8988T (cell line): Measurements from ENCODE around the gene LHFPL2.

Experiments used
- DNase-seq: peaks from one replicate; pipeline ENCODE4 v3.0.0; 2011

Gene LHFPL2

DNA sequence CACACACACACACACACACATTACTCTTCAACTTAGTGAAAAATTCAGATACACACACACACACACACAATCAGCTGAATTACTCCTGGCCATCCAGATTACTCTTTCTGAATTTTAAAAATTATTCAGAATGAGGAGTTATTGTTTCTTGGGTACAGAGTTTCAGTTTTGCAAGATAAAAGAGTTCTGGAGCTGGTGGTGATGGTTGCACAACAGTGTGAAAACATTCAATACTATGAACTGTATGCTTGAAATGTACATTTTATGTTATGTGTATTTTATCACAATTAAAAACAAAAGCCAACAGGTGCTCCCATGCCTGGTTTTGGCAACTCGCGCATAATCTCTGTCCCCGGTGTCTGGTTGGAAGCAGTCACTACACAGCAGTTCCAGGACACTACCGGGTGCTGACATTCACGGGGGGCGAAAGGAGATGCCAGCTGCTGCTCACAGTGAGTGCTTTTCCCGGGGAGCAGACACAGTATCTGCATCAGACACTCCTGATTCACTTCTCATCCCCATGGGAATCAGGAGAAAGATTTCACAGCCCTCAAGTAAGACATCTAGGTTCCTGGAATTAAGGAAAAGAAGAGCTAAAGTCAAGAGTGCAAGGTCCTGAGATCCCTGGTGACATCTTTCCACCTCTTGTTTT, 55.7 kb downstream of the LHFPL2 start:
- no peak for DNase-seq

DNA sequence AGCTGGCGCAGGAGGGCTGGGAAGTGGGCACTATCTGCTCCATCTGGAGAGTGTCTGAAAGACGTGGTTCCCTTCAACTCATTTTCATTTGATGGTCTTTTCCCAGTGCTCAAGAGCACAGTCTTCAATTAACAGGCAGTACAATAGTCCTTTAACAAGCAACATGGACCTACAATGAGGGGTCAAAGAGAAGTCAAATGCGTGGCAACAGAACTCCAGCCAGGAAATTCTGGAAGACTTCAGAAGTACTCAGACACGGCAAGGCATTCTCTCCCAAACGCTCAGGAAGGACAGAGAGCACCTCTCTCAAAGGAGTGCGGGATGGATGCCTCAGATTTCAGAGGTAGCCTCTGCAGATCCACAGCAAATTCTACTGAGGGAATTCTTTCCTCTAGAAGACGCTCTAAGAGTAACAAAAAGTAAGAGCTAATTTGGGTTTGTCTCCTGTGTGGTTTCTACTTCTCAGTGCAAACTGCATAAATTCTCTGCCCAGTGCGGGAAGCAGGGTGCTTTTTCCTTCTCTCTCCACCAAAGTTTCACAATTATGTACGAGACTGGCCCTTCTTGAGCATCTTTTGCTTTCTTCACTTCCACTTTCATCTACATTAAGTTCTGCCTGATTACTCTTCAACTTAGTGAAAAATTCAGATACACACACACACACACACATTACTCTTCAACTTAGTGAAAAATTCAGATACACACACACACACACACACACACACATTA, 56.4 kb downstream of the LHFPL2 start:
- DNase-seq, result no peak

GRCh38 chr5:78591138-78591612, 57.4 kb downstream of the LHFPL2 start:
- DNase-seq, result no peak

DNA sequence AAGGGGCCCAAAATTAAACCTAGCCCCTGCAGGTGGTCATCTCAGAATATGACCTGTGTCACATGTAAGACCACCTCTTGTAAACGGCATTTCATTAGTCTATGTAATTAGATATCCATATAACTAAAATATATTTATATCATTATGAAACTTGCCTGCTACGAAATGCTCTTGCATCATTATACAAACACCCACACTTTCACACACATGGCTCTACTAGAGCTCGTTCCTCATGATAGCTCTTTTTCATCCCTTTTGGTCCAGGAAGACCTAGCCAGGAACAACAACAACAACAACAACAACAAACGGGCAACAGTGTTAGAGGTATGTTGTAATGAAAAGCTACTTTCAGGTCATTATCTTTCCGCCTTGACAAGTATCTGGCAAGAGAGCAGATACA, 58.6 kb downstream of the LHFPL2 start:
- DNase-seq, result no peak

- DNase-seq, result no peak
Observed at GRCh38 chr5:78588507-78588906, 60.1 kb downstream of the LHFPL2 start.

- no peak for DNase-seq
Observed at GRCh38 chr5:78587775-78588291, 60.7 kb downstream of the LHFPL2 start.

GRCh38 chr5:78587081-78587774, 61.3 kb downstream of the LHFPL2 start:
- DNase-seq, result no peak

DNA sequence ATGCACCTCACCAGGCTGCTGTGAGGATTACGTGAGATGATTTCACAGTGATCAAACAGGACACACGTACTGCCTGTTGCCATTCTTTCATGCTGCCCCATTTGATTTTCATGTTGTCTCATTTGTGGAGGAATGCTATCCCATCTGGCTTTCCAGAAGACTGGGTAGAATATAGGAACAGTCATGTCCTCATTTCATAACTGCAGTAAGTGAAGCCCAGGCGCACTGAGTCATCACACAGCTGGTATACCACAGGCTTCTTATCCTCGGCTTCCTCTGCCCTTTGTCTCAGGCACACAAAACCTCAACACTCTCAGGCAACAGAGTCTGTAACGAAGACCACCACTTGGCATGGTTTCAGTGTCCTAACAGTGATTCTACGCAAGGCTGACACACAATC, 62.3 kb downstream of the LHFPL2 start:
- DNase-seq, result peak; percentile 31

GRCh38 chr5:78578015-78578414, 70.6 kb downstream of the LHFPL2 start:
- no peak for DNase-seq

- DNase-seq, result no peak
Observed at GRCh38 chr5:78577071-78577807, 71.3 kb downstream of the LHFPL2 start.

GRCh38 chr5:78576376-78576775, 72.2 kb downstream of the LHFPL2 start:
- no peak for DNase-seq

DNA sequence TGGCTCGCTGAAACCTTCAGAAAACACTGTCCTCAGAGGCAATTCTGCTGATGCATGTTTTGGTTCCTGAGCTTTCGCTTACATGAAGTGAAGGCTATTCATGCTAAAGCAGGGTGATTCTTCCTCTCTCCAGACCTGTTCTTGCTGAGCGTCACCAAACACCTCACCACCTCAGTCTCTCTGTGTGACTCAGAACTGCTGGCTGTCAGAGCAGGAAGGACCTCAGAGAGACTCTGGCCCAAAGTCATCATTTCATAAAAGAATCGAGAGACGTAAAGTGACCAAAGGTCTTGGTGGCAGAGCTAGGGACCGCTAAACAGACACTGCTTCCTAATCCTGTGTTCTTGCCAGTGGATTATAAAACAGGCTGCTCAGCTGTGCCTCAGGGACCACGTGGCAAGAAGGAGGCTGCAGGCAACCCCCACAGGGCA, 73.8 kb downstream of the LHFPL2 start:
- no peak for DNase-seq

GRCh38 chr5:78574131-78574673, 74.4 kb downstream of the LHFPL2 start:
- no peak for DNase-seq

- no peak for DNase-seq
Observed at GRCh38 chr5:78573318-78573717, 75.3 kb downstream of the LHFPL2 start.

DNA sequence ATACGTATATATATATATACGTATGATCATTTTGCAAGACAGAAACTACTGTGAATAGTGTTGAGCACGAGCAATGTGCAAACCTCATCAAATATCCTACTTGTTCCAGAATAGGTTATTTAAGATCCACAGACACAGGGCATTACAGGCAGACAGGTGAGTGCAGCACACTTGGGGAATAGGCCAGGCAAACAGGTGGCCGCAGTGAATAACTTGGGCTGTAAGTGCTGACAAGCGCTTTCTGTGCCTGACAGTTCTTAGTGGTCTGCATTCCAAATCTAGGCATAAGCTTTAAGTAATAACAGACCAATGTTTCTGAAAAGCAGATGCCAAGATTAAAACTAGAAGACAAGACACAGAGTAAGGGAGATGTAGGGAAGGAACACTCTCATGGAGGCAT, 77.9 kb downstream of the LHFPL2 start:
- no peak for DNase-seq

GRCh38 chr5:78569441-78569840, 79.1 kb downstream of the LHFPL2 start:
- no peak for DNase-seq

GRCh38 chr5:78568676-78569075, 79.9 kb downstream of the LHFPL2 start:
- no peak for DNase-seq

DNA sequence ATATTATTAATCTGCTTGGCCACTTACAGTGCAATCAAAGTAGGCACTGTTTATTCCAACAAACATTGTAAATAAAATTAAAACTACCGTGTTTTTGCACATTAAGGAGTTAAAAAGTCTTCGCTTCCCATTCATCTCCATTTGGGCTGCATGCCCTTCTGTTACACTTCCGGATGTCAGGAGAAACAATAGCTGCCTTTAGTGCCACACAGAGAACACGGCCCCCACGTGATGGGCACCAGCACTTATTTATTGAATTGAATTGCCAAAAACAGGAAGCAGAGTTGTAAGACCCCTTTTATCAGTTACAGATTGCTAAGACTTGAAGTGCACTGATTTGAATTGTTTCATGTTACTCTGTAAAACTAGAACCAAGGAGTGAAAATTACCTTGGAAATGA, 80.4 kb downstream of the LHFPL2 start:
- DNase-seq, result no peak

DNA sequence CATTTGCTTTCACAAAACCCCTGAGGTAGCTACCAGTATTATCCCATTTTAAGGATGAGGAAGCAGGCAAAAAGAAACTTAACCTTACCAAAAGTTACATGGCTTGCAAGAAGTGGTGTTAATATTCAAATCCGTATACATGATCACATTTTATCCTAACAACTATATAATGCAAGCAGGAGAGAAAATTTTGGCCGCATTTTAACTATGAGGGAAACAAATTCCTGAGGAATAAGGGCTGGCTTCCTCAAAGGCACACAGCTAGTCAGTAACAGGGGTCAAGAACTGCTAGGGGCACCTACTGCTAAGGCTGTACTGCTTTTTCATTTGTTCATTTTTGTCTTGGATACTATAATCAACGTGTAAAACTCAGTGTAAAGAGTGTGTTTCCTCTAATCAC, 81.0 kb downstream of the LHFPL2 start:
- no peak for DNase-seq

GRCh38 chr5:78566747-78567425, 81.7 kb downstream of the LHFPL2 start:
- no peak for DNase-seq

DNA sequence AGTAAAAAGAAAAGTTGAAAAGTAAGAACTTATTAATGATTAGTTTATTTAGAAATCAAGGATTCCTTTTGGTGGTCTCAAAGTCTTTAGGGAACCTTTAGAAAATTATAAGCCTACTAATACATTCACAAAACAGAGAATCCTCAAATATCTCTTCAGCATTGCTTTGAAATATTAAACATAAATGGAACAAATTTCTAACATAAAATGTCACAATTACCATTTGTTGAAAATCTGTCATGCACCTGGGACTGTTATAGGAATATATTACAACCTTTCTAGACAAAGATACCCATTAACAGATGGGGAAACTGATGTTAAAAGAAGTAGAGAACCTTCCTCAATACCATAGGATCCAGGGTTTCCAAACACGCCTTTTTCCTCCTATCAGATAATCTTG, 83.2 kb downstream of the LHFPL2 start:
- DNase-seq, result no peak

- no peak for DNase-seq
Observed at GRCh38 chr5:78563621-78564020, 85.0 kb downstream of the LHFPL2 start.
